K562 (cell line): ENCODE data around the gene AGO4. TPM values are rescaled to one million over a fixed set of nuclear protein-coding genes. Genes with fewer than 3 reads are reported as not detected.
A peak's percentile ranks its signal among the peaks of the same experiment; 100 is the strongest.

ENCODE experiments used
- ATAC-seq: fragments of 200-7000 bp; cut with Tn5 transposase; 3 replicates; pipeline ENCODE4 v1.9.1; 2020; ENCODE audit warnings: moderate library complexity
- BruUV-seq: library from RNA; stranded (reverse); fragments of 400-500 nt; replicated peaks from 2 replicates; lab custom pipeline; 2021; lab: Mats Ljungman, UMichigan
- CTCF ChIA-PET: fragments of 300-600 bp; formaldehyde crosslinking; extraction: SDS; loops from one replicate; lab custom pipeline; 2021; ENCODE audit warnings: low intra/inter-chr PET ratio; lab: Yijun Ruan, JAX
- POLR2A ChIA-PET: fragments of 300-600, 350-650 bp; sonication (Branson Sonifier 250); formaldehyde crosslinking; extraction: SDS; loops from one replicate; lab custom pipeline; 2021; ENCODE audit warnings: antibody characterized with exemption, inconsistent platforms; lab: Yijun Ruan, JAX
- DNase-seq, 4 experiments: peaks; one replicate each; pipeline versions ENCODE4 v3.0.0 to v3.0.0-alpha.2; 2011 to 2018; ENCODE audit warnings: low spot score in 3 of 4, mixed read lengths in 3 of 4; ENCODE audit errors: extremely low read depth in 1 of 4
- FAIRE-seq: peaks from 2 replicates; lab custom pipeline; 2011; peaks lifted over from hg19 to GRCh38; lab: Jason Lieb, UNC
- H2AFZ ChIP-seq: 2 replicates; pipeline ENCODE4 v1.6.0; 2011; ENCODE audit warnings: low read depth, low read length, control low read depth, inconsistent platforms
- H3K27ac ChIP-seq: fragments of 200-600 bp; 3 replicates; pipeline ENCODE4 v1.8.0; 2011; ENCODE audit warnings: low read depth, mild to moderate bottlenecking, control low read depth, inconsistent platforms, low read length, moderate library complexity, mixed read lengths; ENCODE audit errors: extremely low read depth
- H3K27me3 ChIP-seq, 2 experiments: fragments of 300-600 bp in 1 of 2; 2 replicates in 1 of 2; 3 replicates in 1 of 2; pipeline versions ENCODE4 v1.6.0 to v1.8.0; 2011; ENCODE audit warnings: inconsistent platforms in 2 of 2, low read length in 2 of 2, mild to moderate bottlenecking in 1 of 2, mixed read lengths in 1 of 2, moderate library complexity in 1 of 2; ENCODE audit not compliant: control insufficient read depth in 2 of 2, insufficient read depth in 2 of 2
- H3K36me3 ChIP-seq: fragments of 300-600 bp; 3 replicates; pipeline ENCODE4 v1.8.0; 2011; ENCODE audit warnings: mild to moderate bottlenecking, low read length, inconsistent platforms; ENCODE audit not compliant: control insufficient read depth, insufficient read depth
- H3K4me1 ChIP-seq, 2 experiments: fragments of 200-600 bp in 1 of 2; replicated peaks in 1 of 2; 2 replicates in 1 of 2; 3 replicates in 1 of 2; pipeline versions ENCODE4 v1.5.1 to v1.8.0; 2011; ENCODE audit warnings: inconsistent platforms in 2 of 2, low read length in 2 of 2, mild to moderate bottlenecking in 1 of 2, mixed read lengths in 1 of 2, moderate library complexity in 1 of 2; ENCODE audit not compliant: control insufficient read depth in 2 of 2, insufficient read depth in 2 of 2
- H3K4me2 ChIP-seq: 2 replicates; pipeline ENCODE4 v1.6.1; 2011; ENCODE audit warnings: low read length, control low read depth, inconsistent platforms, mixed read lengths; ENCODE audit not compliant: insufficient read depth
- H3K4me3 ChIP-seq: fragments of 200-600 bp; sonication (generic), shearing (Covaris generic); 2 replicates; pipeline ENCODE4 v1.5.1; 2016; ENCODE audit warnings: control low read depth, inconsistent platforms
- H3K79me2 ChIP-seq: fragments of 200-600 bp; 3 replicates; pipeline ENCODE4 v1.8.0; 2011; ENCODE audit warnings: low read length, inconsistent platforms; ENCODE audit not compliant: control insufficient read depth, insufficient read depth
- H3K9ac ChIP-seq, 2 experiments: 2 replicates each; pipeline versions ENCODE4 v1.6.0 to v1.6.1; 2011; ENCODE audit warnings: low read depth in 2 of 2, low read length in 2 of 2, control low read depth in 1 of 2, inconsistent platforms in 1 of 2, mild to moderate bottlenecking in 1 of 2, mixed read lengths in 1 of 2; ENCODE audit not compliant: insufficient read depth in 1 of 2
- H3K9me1 ChIP-seq: one replicate; pipeline ENCODE4 v1.6.0; 2011; ENCODE audit warnings: inconsistent platforms, mild to moderate bottlenecking, low read length, moderate library complexity; ENCODE audit not compliant: control insufficient read depth, insufficient read depth
- H3K9me3 ChIP-seq: replicated peaks from 2 replicates; pipeline ENCODE4 v1.5.1; 2011; ENCODE audit warnings: low read depth, low read length, inconsistent platforms; ENCODE audit not compliant: control insufficient read depth, insufficient read depth
- H4K20me1 ChIP-seq: replicated peaks from 2 replicates; pipeline ENCODE4 v1.6.1; 2011; ENCODE audit warnings: low read length, inconsistent platforms, mixed read lengths; ENCODE audit not compliant: control insufficient read depth, insufficient read depth
- CTCF ChIP-seq, 3 experiments: IDR thresholded peaks in 2 of 3; conservative IDR thresholded peaks in 1 of 3; 2 replicates each; pipeline ENCODE4 v1.5.1; 2011 to 2012; ENCODE audit warnings: low read length in 3 of 3, mild to moderate bottlenecking in 3 of 3, control low read depth in 2 of 3, improper control_type of control experiment in 1 of 3, inconsistent platforms in 1 of 3, low read depth in 1 of 3, mixed read lengths in 1 of 3, moderate library complexity in 1 of 3; ENCODE audit not compliant: insufficient read depth in 2 of 3
- MNT ChIP-seq, 2 experiments: fragments of 450-650 bp; conservative IDR thresholded peaks; 2 replicates each; pipeline ENCODE4 v1.6.1; 2017; ENCODE audit warnings: mild to moderate bottlenecking in 2 of 2, moderate library complexity in 2 of 2
- ZNF134 ChIP-seq: fragments of 250-450 bp; sonication (Bioruptor Pico); conservative IDR thresholded peaks from 2 replicates; pipeline ENCODE4 v1.4.0; 2020
- WGBS: fragments of 100-300 bp; shearing (Covaris generic); methylation state at CpG from one replicate; pipeline ENCODE4 v1.1.6; 2016; ENCODE audit warnings: low coverage, mixed read lengths; ENCODE audit not compliant: insufficient coverage; ENCODE audit errors: missing lambda C conversion rate; 5-methylcytosine and 5-hydroxymethylcytosine counted together
- in situ Hi-C: fragments of 300-500 bp; cut with MboI; formaldehyde crosslinking; loops from 4 replicates; pipeline ENCODE4 v1.15.0; 2018; ENCODE audit warnings: inconsistent platforms, mixed read lengths
- intact Hi-C: fragments of 100-400 bp; cut with micrococcal nuclease; formaldehyde crosslinking; loops from 2 replicates; pipeline ENCODE4 v1.14.2; 2022
- polyA plus RNA-seq, 8 experiments: library from polyadenylated mRNA; depleted of rRNA in 4 of 8; stranded (reverse) in 5 of 8; unstranded in 3 of 8; fragments of >200 nt; fragmentation: Nextera tagmentation in 2 of 8; fragmentation: Illumina TruSeq in 1 of 8; extraction: Ambion mirVana in 2 of 8; extraction: Trizol in 1 of 8; gene quantifications; 2 replicates each; pipeline versions ENCODE4 v1.2.1 to v1.2.3, GENCODE V29; 2011 to 2014; ENCODE audit warnings: inconsistent platforms in 1 of 8, missing spikeins in 1 of 8
- total RNA-seq, 7 experiments: library from RNA; depleted of rRNA in 6 of 7; stranded (reverse); fragments of >200 nt in 6 of 7; fragmentation: Illumina TruSeq in 2 of 7; extraction: Trizol in 2 of 7; gene quantifications; 2 replicates each; pipeline versions ENCODE4 v1.2.1 to v1.2.3, GENCODE V29; 2011 to 2021; ENCODE audit warnings: low replicate concordance in 1 of 7

AGO4 gene
- total and polyA plus RNA-seq, 9 of the 15 experiments (the other 6 are each of a cell fraction or from before 2014, with no cell fraction given) = 1.3 to 10.5 (median 6.5) TPM

- no peak overlapping the region for H3K4me2 ChIP-seq
- POLR2A ChIA-PET = no interaction called here
- H3K9me1 ChIP-seq = no peaks in the 10 kb centered on the region
- no peaks in the 10 kb centered on the region for H3K27me3 ChIP-seq
- 53% methylated on average over 9 of the region's 9 CpGs for WGBS
- TF ChIP-seq CTCF (IDR thresholded peaks at IDR 0.05 in 2 of 3, conservative IDR thresholded peaks at IDR 0.05 in 1 of 3; ENCODE audit: insufficient read depth in 2 of 3, low read depth in 1 of 3, low read length in 3 of 3) = peak in 2 of 3 experiments; percentile 11 to 43; a peak in 2 of 6 replicates
- TF ChIP-seq ZNF134 (CRISPR knock-in tag) = no peak
- 0 out of 4 replicates have a peak, but pooled peaks of 1 of the 2 experiments have one; percentile 1 for TF ChIP-seq MNT (conservative IDR thresholded peaks at IDR 0.05)
- H2AFZ ChIP-seq = no peak overlapping the region
- BruUV-seq = no TSS peak
- peak; percentile 59; the same call in 2 of the 3 replicates for ATAC-seq
- CTCF ChIA-PET = interaction anchor here (0.7 kb wide), 1 partner anchor 243 kb away, joined by 4 read pairs; no protein-coding TSS in a partner anchor
- H3K4me3 ChIP-seq = no peak overlapping the region
- H3K36me3 ChIP-seq = no peaks in the 10 kb centered on the region; the same call in 2 of the 3 replicates
- no peak overlapping the region for H3K27ac ChIP-seq
- DNase-seq = peak in 1 of 4 experiments; percentile 34
- FAIRE-seq = peak; percentile 71
- no peaks in the 10 kb centered on the region for H3K4me1 ChIP-seq
- H4K20me1 ChIP-seq = no peaks in the 10 kb centered on the region
- no peaks in the 10 kb centered on the region for H3K79me2 ChIP-seq
- no peak overlapping the region for H3K9ac ChIP-seq
- H3K9me3 ChIP-seq = no peaks in the 10 kb centered on the region
- intact Hi-C loops (loop anchor here (5.0 kb wide), 1 partner anchor 232 kb away; the partner anchor contains the start of gene ADPRS), in situ Hi-C loops (no loop called here)
These were observed 47.3 kb downstream of the AGO4 start for GRCh38 chr1:35854989-35855700.
